Chondrocyte (in vitro differentiated cells): Measurements from ENCODE around the gene MYOF. TPM values are rescaled to one million over a fixed set of nuclear protein-coding genes. Genes with fewer than 3 reads are reported as not detected.

Experiments used
- DNase-seq: peaks from one replicate; pipeline ENCODE4 v3.0.0; 2021; ENCODE audit warnings: mixed read lengths, low spot score
- H3K27ac Mint-ChIP-seq: one replicate; pipeline ENCODE4 v1.8.0; 2021; ENCODE audit warnings: mild to moderate bottlenecking, moderate library complexity, mixed read lengths; ENCODE audit not compliant: unreplicated experiment
- H3K27me3 Mint-ChIP-seq: 2 replicates; pipeline ENCODE4 v1.8.0; 2021; ENCODE audit warnings: low read depth, mixed read lengths
- H3K36me3 Mint-ChIP-seq: 2 replicates; pipeline ENCODE4 v1.8.0; 2021; ENCODE audit warnings: low read depth, mixed read lengths
- H3K4me1 Mint-ChIP-seq: 2 replicates; pipeline ENCODE4 v1.8.0; 2021; ENCODE audit warnings: low read depth, mild to moderate bottlenecking, mixed read lengths
- H3K4me3 Mint-ChIP-seq: one replicate; pipeline ENCODE4 v1.8.0; 2021; ENCODE audit warnings: mild to moderate bottlenecking, moderate library complexity, mixed read lengths; ENCODE audit not compliant: unreplicated experiment
- H3K9me3 Mint-ChIP-seq: 2 replicates; pipeline ENCODE4 v1.8.0; 2021; ENCODE audit warnings: low read depth, mixed read lengths
- CTCF ChIP-seq: fragments of 200-600 bp; sonication (generic); IDR thresholded peaks from 2 replicates; pipeline ENCODE4 v1.5.0; 2021; ENCODE audit warnings: antibody characterized with exemption, mild to moderate bottlenecking, moderate library complexity
- long read RNA-seq: library from polyadenylated mRNA; stranded (forward); transcript quantifications from one replicate; pipeline ENCODE4 v2.0.0, GENCODE V29; 2021
- total RNA-seq: library from RNA; stranded (reverse); gene quantifications from 3 replicates; pipeline ENCODE4 v1.2.1, GENCODE V29; 2021

The MYOF gene, protein sequence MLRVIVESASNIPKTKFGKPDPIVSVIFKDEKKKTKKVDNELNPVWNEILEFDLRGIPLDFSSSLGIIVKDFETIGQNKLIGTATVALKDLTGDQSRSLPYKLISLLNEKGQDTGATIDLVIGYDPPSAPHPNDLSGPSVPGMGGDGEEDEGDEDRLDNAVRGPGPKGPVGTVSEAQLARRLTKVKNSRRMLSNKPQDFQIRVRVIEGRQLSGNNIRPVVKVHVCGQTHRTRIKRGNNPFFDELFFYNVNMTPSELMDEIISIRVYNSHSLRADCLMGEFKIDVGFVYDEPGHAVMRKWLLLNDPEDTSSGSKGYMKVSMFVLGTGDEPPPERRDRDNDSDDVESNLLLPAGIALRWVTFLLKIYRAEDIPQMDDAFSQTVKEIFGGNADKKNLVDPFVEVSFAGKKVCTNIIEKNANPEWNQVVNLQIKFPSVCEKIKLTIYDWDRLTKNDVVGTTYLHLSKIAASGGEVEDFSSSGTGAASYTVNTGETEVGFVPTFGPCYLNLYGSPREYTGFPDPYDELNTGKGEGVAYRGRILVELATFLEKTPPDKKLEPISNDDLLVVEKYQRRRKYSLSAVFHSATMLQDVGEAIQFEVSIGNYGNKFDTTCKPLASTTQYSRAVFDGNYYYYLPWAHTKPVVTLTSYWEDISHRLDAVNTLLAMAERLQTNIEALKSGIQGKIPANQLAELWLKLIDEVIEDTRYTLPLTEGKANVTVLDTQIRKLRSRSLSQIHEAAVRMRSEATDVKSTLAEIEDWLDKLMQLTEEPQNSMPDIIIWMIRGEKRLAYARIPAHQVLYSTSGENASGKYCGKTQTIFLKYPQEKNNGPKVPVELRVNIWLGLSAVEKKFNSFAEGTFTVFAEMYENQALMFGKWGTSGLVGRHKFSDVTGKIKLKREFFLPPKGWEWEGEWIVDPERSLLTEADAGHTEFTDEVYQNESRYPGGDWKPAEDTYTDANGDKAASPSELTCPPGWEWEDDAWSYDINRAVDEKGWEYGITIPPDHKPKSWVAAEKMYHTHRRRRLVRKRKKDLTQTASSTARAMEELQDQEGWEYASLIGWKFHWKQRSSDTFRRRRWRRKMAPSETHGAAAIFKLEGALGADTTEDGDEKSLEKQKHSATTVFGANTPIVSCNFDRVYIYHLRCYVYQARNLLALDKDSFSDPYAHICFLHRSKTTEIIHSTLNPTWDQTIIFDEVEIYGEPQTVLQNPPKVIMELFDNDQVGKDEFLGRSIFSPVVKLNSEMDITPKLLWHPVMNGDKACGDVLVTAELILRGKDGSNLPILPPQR (N-terminal part only)
- 291 to 526 TPM (median 524 TPM) in 3 replicates for total RNA-seq
- long read RNA-seq, partial matches to known transcripts: 30 of 41 reads
- long read RNA-seq, other reads (novel, unspliced or antisense): 11 of 41 reads

DNA sequence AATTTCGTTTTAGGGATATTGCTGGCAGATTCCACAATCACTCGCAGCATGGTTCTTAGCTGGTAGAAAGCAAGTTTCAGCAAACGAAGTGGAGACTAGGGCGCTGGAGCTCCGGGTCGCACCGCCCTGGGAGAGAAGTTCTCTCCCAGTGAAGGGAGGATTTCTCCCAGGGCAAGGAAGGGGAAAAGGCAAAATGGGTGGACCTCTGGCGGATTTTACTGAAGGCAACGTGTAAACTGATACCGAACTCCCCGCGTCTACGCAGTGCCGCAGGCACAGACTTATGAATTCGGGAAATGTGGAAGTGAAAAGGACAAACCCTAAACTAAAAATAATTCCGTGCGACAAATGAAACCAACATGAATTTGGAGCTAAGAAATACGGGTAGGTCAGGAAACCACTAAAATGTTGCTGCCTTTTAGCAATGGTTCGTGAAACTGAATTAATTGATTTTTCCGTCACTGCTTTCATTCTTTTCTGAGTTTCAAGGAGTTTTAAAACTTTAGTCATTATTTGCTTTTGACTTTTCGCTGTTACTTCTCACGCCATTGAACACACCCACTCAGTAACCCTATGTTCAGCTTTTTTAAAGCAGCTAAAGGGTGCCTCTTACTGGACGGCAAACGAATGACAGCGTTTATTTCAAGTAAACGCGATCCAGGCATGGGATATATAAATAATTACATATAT, at the start of gene MYOF:
TSS of gene MYOF (minus strand) at position 190 of the 690 bp plus-strand sequence. CDS start at position 50, 140 bp downstream.
- Mint-ChIP-seq H3K4me1 (peaks cover 66% of the 10 kb centered on the region), H3K4me3 (peak within 1 kb of the TSS; percentile 91), H3K9me3 (no peaks in the 10 kb centered on the region), H3K36me3 (peaks cover 9% of the 10 kb centered on the region), H3K27ac (peak within 1 kb of the TSS; percentile 99), H3K27me3 (no peaks in the 10 kb centered on the region)
- DNase-seq: no peak
- TF ChIP-seq CTCF: peak; percentile 88

- Mint-ChIP-seq H3K27ac (no peak overlapping the region), H3K4me1 (peaks cover 25% of the 10 kb centered on the region), H3K4me3 (no peak overlapping the region), H3K27me3 (no peaks in the 10 kb centered on the region), H3K9me3 (peaks cover 13% of the 10 kb centered on the region), H3K36me3 (peaks cover 14% of the 10 kb centered on the region)
- DNase-seq: no peak
- no peak for TF ChIP-seq CTCF
These were observed 36.4 kb upstream of the MYOF start for GRCh38 chr10:93518531-93518930.

DNA sequence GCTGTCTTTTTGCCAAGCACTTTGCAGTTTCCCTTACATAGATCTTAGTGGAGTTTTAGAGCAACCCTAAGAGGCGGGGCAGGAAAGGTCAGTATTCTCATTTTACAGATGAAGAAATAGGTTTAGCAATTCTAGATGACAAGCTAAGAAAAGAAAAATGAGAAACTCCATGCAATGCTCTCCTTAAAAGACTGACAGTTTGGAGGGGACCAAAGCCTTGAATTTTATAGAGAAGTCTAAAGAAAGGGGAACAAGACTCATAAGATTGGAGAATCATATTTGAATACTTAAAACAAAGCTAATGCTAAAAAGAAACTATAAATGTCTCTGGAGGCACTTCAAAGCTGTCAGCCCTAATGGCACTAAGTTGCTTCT, 33.9 kb upstream of the MYOF start:
- no peak for TF ChIP-seq CTCF
- H3K27ac Mint-ChIP-seq: peak overlapping the region; percentile 92
- DNase-seq: no peak
- no peak overlapping the region for H3K4me3 Mint-ChIP-seq
- peaks cover 29% of the 10 kb centered on the region for H3K4me1 Mint-ChIP-seq
- no peaks in the 10 kb centered on the region for H3K9me3 Mint-ChIP-seq
- no peaks in the 10 kb centered on the region for H3K27me3 Mint-ChIP-seq
- peaks cover 4% of the 10 kb centered on the region for H3K36me3 Mint-ChIP-seq

GRCh38 chr10:93515071-93516005, 33.2 kb upstream of the MYOF start:
- DNase-seq: no peak
- Mint-ChIP-seq H3K27ac (peak overlapping the region; percentile 92), H3K36me3 (peaks cover 4% of the 10 kb centered on the region), H3K4me1 (peaks cover 29% of the 10 kb centered on the region), H3K27me3 (no peaks in the 10 kb centered on the region), H3K4me3 (peak overlapping the region; percentile 26), H3K9me3 (no peaks in the 10 kb centered on the region)
- no peak for TF ChIP-seq CTCF
